Measurements from ENCODE around the gene SMARCAD1.

Gene SMARCAD1

GRCh38 chr4:94256828-94257227, 49.2 kb downstream of the SMARCAD1 start:
- Histone ChIP-seq H3K4me1 (ENCODE audit: insufficient read depth, poor library complexity, severe bottlenecking) (peaks cover 2% of the 10 kb centered on the region), H3K36me3 (ENCODE audit: low read depth) (peaks cover 56% of the 10 kb centered on the region), H3K9me3 (ENCODE audit: severe bottlenecking) (no peaks in the 10 kb centered on the region), H3K4me3 (ENCODE audit: severe bottlenecking) (no peak overlapping the region), H3K27me3 (ENCODE audit: insufficient read depth, poor library complexity, severe bottlenecking) (no peaks in the 10 kb centered on the region), H3K27ac (ENCODE audit: poor library complexity, severe bottlenecking) (no peak overlapping the region)
- DNase-seq (ENCODE audit: low spot score), result no peak
- no peak for ATAC-seq (ENCODE audit: low read depth)
- TF ChIP-seq CTCF (IDR thresholded peaks at IDR 0.05; ENCODE audit: poor library complexity, severe bottlenecking), result peak; percentile 41

- Histone ChIP-seq H3K27ac (ENCODE audit: poor library complexity, severe bottlenecking) (peak overlapping the region; percentile 67), H3K4me1 (ENCODE audit: insufficient read depth, poor library complexity, severe bottlenecking) (peaks cover 16% of the 10 kb centered on the region), H3K27me3 (ENCODE audit: insufficient read depth, poor library complexity, severe bottlenecking) (no peaks in the 10 kb centered on the region), H3K36me3 (ENCODE audit: low read depth) (peaks cover 58% of the 10 kb centered on the region), H3K4me3 (ENCODE audit: severe bottlenecking) (no peak overlapping the region), H3K9me3 (ENCODE audit: severe bottlenecking) (no peaks in the 10 kb centered on the region)
- TF ChIP-seq CTCF (IDR thresholded peaks at IDR 0.05; ENCODE audit: poor library complexity, severe bottlenecking), result no peak
- peak; percentile 98 for ATAC-seq (ENCODE audit: low read depth)
- DNase-seq (ENCODE audit: low spot score), result no peak
Measured at GRCh38 chr4:94262163-94263016, 54.7 kb downstream of the SMARCAD1 start.

GRCh38 chr4:94267037-94267436, 59.4 kb downstream of the SMARCAD1 start:
- Histone ChIP-seq H3K9me3 (ENCODE audit: severe bottlenecking) (no peaks in the 10 kb centered on the region), H3K36me3 (ENCODE audit: low read depth) (peaks cover 84% of the 10 kb centered on the region), H3K27me3 (ENCODE audit: insufficient read depth, poor library complexity, severe bottlenecking) (no peaks in the 10 kb centered on the region), H3K27ac (ENCODE audit: poor library complexity, severe bottlenecking) (no peak overlapping the region), H3K4me1 (ENCODE audit: insufficient read depth, poor library complexity, severe bottlenecking) (peaks cover 13% of the 10 kb centered on the region), H3K4me3 (ENCODE audit: severe bottlenecking) (no peak overlapping the region)
- no peak for TF ChIP-seq CTCF (IDR thresholded peaks at IDR 0.05; ENCODE audit: poor library complexity, severe bottlenecking)
- ATAC-seq (ENCODE audit: low read depth), result no peak
- no peak for DNase-seq (ENCODE audit: low spot score)

- DNase-seq (ENCODE audit: low spot score) (no peak), ATAC-seq (ENCODE audit: low read depth) (no peak)
- no peak for TF ChIP-seq CTCF (IDR thresholded peaks at IDR 0.05; ENCODE audit: poor library complexity, severe bottlenecking)
- Histone ChIP-seq H3K9me3 (ENCODE audit: severe bottlenecking) (no peaks in the 10 kb centered on the region), H3K4me3 (ENCODE audit: severe bottlenecking) (no peak overlapping the region), H3K27ac (ENCODE audit: poor library complexity, severe bottlenecking) (no peak overlapping the region), H3K4me1 (ENCODE audit: insufficient read depth, poor library complexity, severe bottlenecking) (no peaks in the 10 kb centered on the region), H3K27me3 (ENCODE audit: insufficient read depth, poor library complexity, severe bottlenecking) (no peaks in the 10 kb centered on the region), H3K36me3 (ENCODE audit: low read depth) (peaks cover 91% of the 10 kb centered on the region)
Measured at GRCh38 chr4:94271248-94271647, 63.6 kb downstream of the SMARCAD1 start.

- H3K27me3 ChIP-seq (ENCODE audit: insufficient read depth, poor library complexity, severe bottlenecking), result no peaks in the 10 kb centered on the region
- ATAC-seq (ENCODE audit: low read depth) (no peak; the same call in 2 of the 3 replicates), DNase-seq (ENCODE audit: low spot score) (no peak)
- no peaks in the 10 kb centered on the region for H3K4me1 ChIP-seq (ENCODE audit: insufficient read depth, poor library complexity, severe bottlenecking)
- no peak for TF ChIP-seq CTCF (IDR thresholded peaks at IDR 0.05; ENCODE audit: poor library complexity, severe bottlenecking)
- no peak overlapping the region for H3K4me3 ChIP-seq (ENCODE audit: severe bottlenecking)
- H3K27ac ChIP-seq (ENCODE audit: poor library complexity, severe bottlenecking), result no peak overlapping the region
- peaks cover 94% of the 10 kb centered on the region for H3K36me3 ChIP-seq (ENCODE audit: low read depth)
- no peaks in the 10 kb centered on the region for H3K9me3 ChIP-seq (ENCODE audit: severe bottlenecking)
Measured at GRCh38 chr4:94274912-94275311, 67.2 kb downstream of the SMARCAD1 start.
